ENCODE data around the gene ARID1B.

Gene ARID1B

DNA sequence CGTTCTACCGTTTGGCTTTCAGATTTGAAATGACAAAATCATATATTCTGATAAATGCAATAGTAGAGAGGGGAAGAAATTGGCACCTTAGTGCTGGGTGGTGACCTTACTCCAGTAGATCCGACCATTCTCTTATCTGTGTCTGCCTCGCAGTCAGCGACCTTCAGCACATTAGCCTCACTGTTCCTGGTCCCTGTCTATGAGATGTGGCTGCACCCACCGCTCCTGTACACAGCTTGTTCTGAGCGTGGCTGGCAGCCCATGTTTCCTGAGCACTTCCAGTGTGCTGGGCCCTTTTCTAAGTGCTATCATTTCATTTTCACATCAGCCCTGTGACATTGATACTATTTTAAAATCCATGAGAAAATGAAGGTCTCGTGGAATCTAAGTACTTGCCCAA lies 408.0 kb downstream of the ARID1B start:
- peaks cover 7% of the 10 kb centered on the region for H3K4me1 ChIP-seq (ENCODE audit: control insufficient read depth, low read depth, low read length)
- H3K36me3 ChIP-seq (ENCODE audit: control insufficient read depth, low read depth, low read length) = peaks cover 48% of the 10 kb centered on the region
- no peak overlapping the region for H3K9ac ChIP-seq (ENCODE audit: low read length)
- no peaks in the 10 kb centered on the region for H3K27me3 ChIP-seq (ENCODE audit: control insufficient read depth, insufficient read depth, low read length)
- H3K4me3 ChIP-seq (ENCODE audit: low read length) = no peak overlapping the region
- no peak overlapping the region for H3K27ac ChIP-seq (ENCODE audit: low read length)
- no peaks in the 10 kb centered on the region for H3K9me3 ChIP-seq (ENCODE audit: control insufficient read depth, low read depth, low read length)

DNA sequence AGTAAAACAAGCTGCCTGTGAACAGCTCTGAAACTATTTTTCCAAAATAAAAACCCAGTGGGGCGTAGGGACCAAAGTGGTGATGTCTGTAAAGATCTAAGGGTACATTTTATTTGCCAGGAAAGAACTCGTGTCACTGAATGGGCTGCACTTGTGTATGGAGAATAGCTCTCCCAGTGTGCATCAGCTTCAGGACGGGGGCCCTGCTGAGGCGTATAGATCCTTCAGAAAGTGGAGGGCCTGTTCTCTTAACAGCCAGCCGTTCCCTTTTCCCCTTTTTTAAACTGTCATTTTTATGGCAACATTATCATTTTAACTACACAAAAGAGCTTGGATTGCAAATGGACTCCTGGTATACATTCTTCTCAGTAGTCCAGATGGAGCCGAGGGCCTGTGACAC lies 408.8 kb downstream of the ARID1B start:
- Histone ChIP-seq H3K36me3 (ENCODE audit: control insufficient read depth, low read depth, low read length) (peaks cover 50% of the 10 kb centered on the region), H3K9me3 (ENCODE audit: control insufficient read depth, low read depth, low read length) (no peaks in the 10 kb centered on the region), H3K4me3 (ENCODE audit: low read length) (no peak overlapping the region), H3K27me3 (ENCODE audit: control insufficient read depth, insufficient read depth, low read length) (no peaks in the 10 kb centered on the region), H3K4me1 (ENCODE audit: control insufficient read depth, low read depth, low read length) (peaks cover 7% of the 10 kb centered on the region), H3K9ac (ENCODE audit: low read length) (no peak overlapping the region), H3K27ac (ENCODE audit: low read length) (no peak overlapping the region)

DNA sequence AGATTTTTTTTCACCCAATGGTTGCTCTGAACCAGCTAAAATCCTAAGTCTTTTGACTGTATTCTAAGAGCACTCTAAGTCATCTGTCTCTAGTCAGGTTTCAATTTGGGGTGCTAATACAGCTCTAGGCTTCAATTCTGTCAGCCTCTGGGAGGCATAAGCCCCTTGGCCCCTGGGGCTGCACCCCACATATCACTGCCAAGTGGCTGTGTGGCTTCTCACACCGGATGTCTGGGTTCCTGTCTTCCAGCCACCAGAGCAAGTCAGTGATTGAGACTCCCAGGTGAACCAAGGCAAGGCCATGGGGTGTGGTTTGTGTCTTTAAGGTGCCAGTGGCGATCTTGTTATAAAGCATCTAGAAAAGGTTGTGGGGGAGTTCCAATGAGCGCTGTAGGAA lies 409.6 kb downstream of the ARID1B start:
- Histone ChIP-seq H3K36me3 (ENCODE audit: control insufficient read depth, low read depth, low read length) (peaks cover 47% of the 10 kb centered on the region), H3K27me3 (ENCODE audit: control insufficient read depth, insufficient read depth, low read length) (no peaks in the 10 kb centered on the region), H3K9me3 (ENCODE audit: control insufficient read depth, low read depth, low read length) (no peaks in the 10 kb centered on the region), H3K4me3 (ENCODE audit: low read length) (no peak overlapping the region), H3K4me1 (ENCODE audit: control insufficient read depth, low read depth, low read length) (peaks cover 7% of the 10 kb centered on the region), H3K9ac (ENCODE audit: low read length) (no peak overlapping the region), H3K27ac (ENCODE audit: low read length) (no peak overlapping the region)

DNA sequence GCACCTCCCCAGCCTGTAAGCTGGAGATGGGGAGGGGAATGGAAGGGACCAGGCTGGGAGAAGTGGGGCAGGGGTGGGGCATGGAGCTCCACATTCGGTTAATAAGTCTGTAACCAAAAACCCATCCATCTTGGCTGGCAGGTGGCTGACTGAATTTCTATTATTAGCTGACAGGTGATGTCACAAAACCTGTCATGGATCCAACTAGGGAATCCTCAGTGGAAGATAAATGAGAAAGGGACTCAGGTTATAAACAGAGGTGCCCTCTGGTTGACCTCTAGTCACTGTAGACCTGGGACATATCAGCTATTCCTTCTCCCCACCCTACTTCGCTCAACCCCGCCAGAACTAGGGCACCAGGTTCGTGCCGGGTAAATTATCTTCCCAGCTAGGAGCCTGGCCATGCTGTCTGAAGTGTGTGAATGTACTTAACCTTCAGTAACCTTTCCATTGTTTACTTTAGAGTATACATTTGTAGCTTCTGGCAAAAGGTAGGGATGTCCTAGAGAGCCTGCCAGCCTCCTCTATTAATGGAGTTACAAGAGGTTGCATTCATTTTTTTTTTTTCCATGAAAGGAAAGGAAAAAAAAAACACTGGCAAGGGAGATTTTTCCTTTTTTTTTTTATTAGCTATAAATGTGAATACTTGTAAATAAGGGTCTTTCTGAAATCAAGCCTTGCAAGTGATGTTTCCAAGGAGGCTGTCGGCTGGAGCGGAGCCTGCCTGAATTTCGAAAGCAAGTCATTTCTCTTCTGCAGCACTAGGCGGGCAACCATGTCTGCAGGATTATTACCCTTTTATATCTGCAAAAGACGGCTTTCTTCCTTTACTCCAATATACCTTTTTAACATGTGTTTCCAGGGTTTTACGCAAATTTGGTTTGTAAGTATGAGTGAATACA lies 410.3 kb downstream of the ARID1B start:
- Histone ChIP-seq H3K9me3 (ENCODE audit: control insufficient read depth, low read depth, low read length) (no peaks in the 10 kb centered on the region), H3K4me1 (ENCODE audit: control insufficient read depth, low read depth, low read length) (peaks cover 7% of the 10 kb centered on the region), H3K27ac (ENCODE audit: low read length) (no peak overlapping the region), H3K36me3 (ENCODE audit: control insufficient read depth, low read depth, low read length) (peaks cover 51% of the 10 kb centered on the region), H3K4me3 (ENCODE audit: low read length) (no peak overlapping the region), H3K27me3 (ENCODE audit: control insufficient read depth, insufficient read depth, low read length) (no peaks in the 10 kb centered on the region), H3K9ac (ENCODE audit: low read length) (no peak overlapping the region)

DNA sequence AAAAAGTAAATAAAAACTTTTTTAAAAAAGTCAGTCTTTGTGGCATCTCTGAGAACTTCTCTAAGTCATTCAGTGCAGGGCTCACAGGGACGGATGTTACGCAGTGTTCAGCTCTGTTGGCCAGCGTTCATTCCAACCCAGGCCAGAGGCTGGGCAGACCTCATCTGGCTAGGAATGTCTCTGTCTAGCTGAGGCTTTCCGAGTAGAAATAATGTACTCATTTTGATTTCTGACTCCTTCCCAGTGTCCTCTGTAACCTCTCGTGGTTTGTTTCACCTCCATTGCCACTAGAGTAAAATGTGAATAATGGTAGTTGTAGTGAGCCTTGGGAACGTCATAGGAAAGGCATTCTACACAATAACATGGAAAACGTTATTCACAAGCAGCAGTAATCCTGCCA lies 411.0 kb downstream of the ARID1B start:
- no peaks in the 10 kb centered on the region for H3K27me3 ChIP-seq (ENCODE audit: control insufficient read depth, insufficient read depth, low read length)
- no peak overlapping the region for H3K9ac ChIP-seq (ENCODE audit: low read length)
- H3K4me1 ChIP-seq (ENCODE audit: control insufficient read depth, low read depth, low read length) = peaks cover 7% of the 10 kb centered on the region
- no peak overlapping the region for H3K27ac ChIP-seq (ENCODE audit: low read length)
- H3K4me3 ChIP-seq (ENCODE audit: low read length) = no peak overlapping the region
- peaks cover 51% of the 10 kb centered on the region for H3K36me3 ChIP-seq (ENCODE audit: control insufficient read depth, low read depth, low read length)
- no peaks in the 10 kb centered on the region for H3K9me3 ChIP-seq (ENCODE audit: control insufficient read depth, low read depth, low read length)

DNA sequence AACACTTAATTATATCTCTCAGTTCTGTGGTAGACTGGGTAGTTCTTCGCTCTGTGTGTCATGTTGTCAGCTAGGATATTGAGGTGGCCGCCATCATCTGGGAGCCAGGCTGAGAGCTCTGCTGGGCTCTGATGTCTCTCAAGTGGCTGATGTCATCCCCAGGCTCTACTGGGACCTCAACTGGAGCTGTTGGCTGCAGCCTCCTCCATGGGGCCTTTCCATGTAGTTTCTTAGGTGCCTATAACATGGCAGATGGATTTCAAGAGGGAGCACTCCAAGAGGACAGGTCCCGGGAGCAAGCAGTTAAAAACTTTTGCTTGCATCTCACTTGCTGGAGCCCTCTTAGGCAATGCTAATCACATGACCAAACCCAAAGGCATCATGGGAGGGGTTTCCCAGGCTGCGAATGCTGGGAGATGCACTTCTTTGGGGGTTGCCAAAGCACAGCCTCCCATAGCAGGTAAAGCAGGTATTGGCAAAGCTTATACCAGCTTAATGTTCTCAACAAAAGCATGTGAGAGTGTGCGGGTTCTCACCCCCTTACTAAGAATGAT lies 416.3 kb downstream of the ARID1B start:
- Histone ChIP-seq H3K27ac (ENCODE audit: low read length) (no peak overlapping the region), H3K9me3 (ENCODE audit: control insufficient read depth, low read depth, low read length) (no peaks in the 10 kb centered on the region), H3K4me1 (ENCODE audit: control insufficient read depth, low read depth, low read length) (peaks cover 4% of the 10 kb centered on the region), H3K27me3 (ENCODE audit: control insufficient read depth, insufficient read depth, low read length) (no peaks in the 10 kb centered on the region), H3K9ac (ENCODE audit: low read length) (no peak overlapping the region), H3K4me3 (ENCODE audit: low read length) (no peak overlapping the region), H3K36me3 (ENCODE audit: control insufficient read depth, low read depth, low read length) (peaks cover 51% of the 10 kb centered on the region)

DNA sequence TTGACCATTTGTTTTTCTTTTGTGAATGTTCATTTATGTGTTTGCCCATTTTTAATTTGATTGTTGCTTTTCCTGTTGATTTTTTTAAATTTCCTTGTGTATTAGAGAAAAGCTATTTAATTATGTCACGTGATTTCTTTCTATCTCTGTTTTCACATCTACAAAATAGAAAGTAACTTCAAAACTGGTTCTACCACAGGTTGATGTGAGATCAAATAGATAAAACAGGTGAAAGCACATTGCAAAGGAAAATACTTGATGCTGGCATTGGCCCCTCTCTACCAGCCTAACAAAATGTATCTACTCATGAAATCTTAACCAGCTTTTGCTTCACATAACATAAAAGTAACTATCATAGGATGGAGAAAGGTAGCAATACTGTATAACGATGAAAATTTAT lies 416.9 kb downstream of the ARID1B start:
- H3K9ac ChIP-seq (ENCODE audit: low read length) = no peak overlapping the region
- peaks cover 51% of the 10 kb centered on the region for H3K36me3 ChIP-seq (ENCODE audit: control insufficient read depth, low read depth, low read length)
- H3K9me3 ChIP-seq (ENCODE audit: control insufficient read depth, low read depth, low read length) = no peaks in the 10 kb centered on the region
- no peaks in the 10 kb centered on the region for H3K27me3 ChIP-seq (ENCODE audit: control insufficient read depth, insufficient read depth, low read length)
- peaks cover 4% of the 10 kb centered on the region for H3K4me1 ChIP-seq (ENCODE audit: control insufficient read depth, low read depth, low read length)
- H3K4me3 ChIP-seq (ENCODE audit: low read length) = no peak overlapping the region
- H3K27ac ChIP-seq (ENCODE audit: low read length) = no peak overlapping the region

DNA sequence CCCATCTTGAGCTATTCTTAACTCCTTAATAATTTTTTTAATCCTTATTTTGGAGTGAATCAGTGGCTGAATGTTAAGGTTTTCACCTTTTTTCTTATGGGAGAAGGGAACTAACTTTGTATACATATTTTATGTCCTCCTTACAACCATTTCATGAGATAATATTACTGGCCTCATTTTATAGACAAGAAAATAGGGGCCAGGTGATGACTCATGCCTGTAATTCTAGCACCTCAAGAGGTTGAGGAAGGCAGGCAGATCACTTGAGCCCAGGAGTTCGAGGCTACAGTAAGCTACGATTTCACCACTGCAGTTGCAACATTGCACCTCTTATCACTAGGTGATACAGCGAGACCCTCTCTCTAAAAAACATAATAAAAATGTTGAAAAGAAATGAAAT lies 417.5 kb downstream of the ARID1B start:
- H3K36me3 ChIP-seq (ENCODE audit: control insufficient read depth, low read depth, low read length) = peaks cover 46% of the 10 kb centered on the region

DNA sequence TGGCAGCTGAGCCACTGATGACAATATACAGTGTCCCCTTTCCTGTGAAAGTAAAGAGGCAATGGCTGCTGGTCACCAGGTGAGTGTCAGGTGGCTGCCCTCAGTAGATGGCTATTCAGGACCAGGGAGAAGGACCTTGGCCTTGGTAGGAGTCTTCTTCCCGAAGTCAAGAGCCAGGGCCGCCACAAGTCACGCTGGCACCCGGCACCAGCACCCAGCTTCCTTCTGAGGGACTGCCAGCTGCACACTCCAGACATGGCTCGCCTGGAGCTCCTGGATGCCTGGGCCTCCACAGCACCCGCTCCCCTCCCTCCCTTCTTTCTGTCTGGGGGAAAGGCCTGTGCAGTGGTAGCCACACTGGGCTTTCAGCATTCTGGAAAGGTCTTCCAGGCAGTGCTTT lies 419.2 kb downstream of the ARID1B start:
- Histone ChIP-seq H3K4me3 (ENCODE audit: low read length) (no peak overlapping the region), H3K36me3 (ENCODE audit: control insufficient read depth, low read depth, low read length) (peaks cover 46% of the 10 kb centered on the region), H3K27ac (ENCODE audit: low read length) (no peak overlapping the region)

More for the DNA sequence above, 417.5 kb downstream of the ARID1B start:
- Histone ChIP-seq H3K9ac (ENCODE audit: low read length) (no peak overlapping the region), H3K27ac (ENCODE audit: low read length) (no peak overlapping the region), H3K4me3 (ENCODE audit: low read length) (no peak overlapping the region), H3K27me3 (ENCODE audit: control insufficient read depth, insufficient read depth, low read length) (no peaks in the 10 kb centered on the region), H3K9me3 (ENCODE audit: control insufficient read depth, low read depth, low read length) (no peaks in the 10 kb centered on the region), H3K4me1 (ENCODE audit: control insufficient read depth, low read depth, low read length) (peaks cover 4% of the 10 kb centered on the region)

DNA sequence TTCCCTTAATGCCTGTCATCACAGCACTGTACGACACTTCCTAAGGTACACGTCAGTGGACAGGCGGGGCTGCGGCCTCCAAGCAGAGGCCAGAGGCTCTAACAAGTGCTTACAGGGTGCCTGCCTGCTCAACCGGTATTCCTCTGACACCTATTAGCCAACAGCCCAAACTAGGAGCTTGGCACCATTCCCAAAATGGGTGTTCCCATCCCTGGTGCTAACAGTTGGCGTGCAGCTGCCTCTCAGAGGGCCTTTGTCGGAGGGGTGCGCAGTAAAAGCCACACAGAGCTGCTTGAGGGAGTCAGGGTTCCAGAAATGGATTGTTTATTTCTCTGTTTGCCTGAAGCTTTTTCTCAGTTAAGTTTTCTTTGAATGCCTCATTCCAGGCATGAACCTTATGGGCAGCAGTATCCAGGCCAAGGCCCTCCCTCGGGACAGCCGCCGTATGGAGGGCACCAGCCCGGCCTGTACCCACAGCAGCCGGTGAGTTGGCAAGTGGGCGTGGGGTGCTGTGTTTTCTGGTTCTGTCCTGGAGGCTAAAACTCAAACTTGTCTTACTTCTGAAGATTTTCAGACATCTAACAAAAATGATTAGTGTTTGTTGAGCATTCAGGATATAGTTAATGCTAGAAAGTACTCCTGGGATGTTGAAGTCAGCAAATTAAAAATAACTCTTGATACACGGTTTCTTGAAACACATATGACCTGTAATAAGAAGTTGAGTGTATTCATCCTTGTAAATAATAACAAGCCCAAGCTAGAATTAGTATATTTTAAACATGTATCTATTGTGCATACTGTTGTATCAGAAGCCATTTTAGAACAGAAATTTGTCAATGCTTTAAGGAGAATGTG lies 421.5 kb downstream of the ARID1B start:
- Histone ChIP-seq H3K9me3 (ENCODE audit: control insufficient read depth, low read depth, low read length) (no peaks in the 10 kb centered on the region), H3K4me3 (ENCODE audit: low read length) (no peak overlapping the region), H3K9ac (ENCODE audit: low read length) (no peak overlapping the region), H3K27ac (ENCODE audit: low read length) (no peak overlapping the region), H3K4me1 (ENCODE audit: control insufficient read depth, low read depth, low read length) (peaks cover 2% of the 10 kb centered on the region), H3K27me3 (ENCODE audit: control insufficient read depth, insufficient read depth, low read length) (no peaks in the 10 kb centered on the region), H3K36me3 (ENCODE audit: control insufficient read depth, low read depth, low read length) (peaks cover 50% of the 10 kb centered on the region)

More for the DNA sequence above, 419.2 kb downstream of the ARID1B start:
- H3K4me1 ChIP-seq (ENCODE audit: control insufficient read depth, low read depth, low read length) = peaks cover 4% of the 10 kb centered on the region
- H3K9me3 ChIP-seq (ENCODE audit: control insufficient read depth, low read depth, low read length) = no peaks in the 10 kb centered on the region
- H3K27me3 ChIP-seq (ENCODE audit: control insufficient read depth, insufficient read depth, low read length) = no peaks in the 10 kb centered on the region
- no peak overlapping the region for H3K9ac ChIP-seq (ENCODE audit: low read length)

DNA sequence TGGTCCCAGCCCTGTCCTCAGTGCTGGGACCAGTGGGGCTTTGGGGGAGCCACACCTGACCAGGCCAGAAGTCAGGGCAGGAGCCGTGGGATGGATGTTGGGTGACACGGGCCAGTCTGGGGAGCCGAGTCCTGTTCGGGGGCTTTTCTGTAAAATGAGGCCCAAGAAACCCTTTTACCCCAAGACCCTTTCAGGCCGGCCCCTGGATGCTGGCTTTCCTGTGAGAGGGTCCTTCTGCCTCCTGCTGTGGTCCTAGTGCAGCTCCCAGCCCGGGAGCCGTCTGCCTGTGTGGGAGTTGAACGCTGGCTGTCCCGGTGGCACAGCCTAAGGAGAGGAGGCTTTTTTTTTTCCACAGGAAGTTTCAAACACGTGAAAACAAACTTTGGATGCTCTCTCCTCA lies 422.9 kb downstream of the ARID1B start:
- Histone ChIP-seq H3K27me3 (ENCODE audit: control insufficient read depth, insufficient read depth, low read length) (no peaks in the 10 kb centered on the region), H3K36me3 (ENCODE audit: control insufficient read depth, low read depth, low read length) (peaks cover 55% of the 10 kb centered on the region), H3K4me1 (ENCODE audit: control insufficient read depth, low read depth, low read length) (no peaks in the 10 kb centered on the region), H3K4me3 (ENCODE audit: low read length) (no peak overlapping the region), H3K9ac (ENCODE audit: low read length) (no peak overlapping the region), H3K27ac (ENCODE audit: low read length) (no peak overlapping the region), H3K9me3 (ENCODE audit: control insufficient read depth, low read depth, low read length) (no peaks in the 10 kb centered on the region)
